ENCODE results near the gene ADAP1. TPM values are rescaled to one million over a fixed set of nuclear protein-coding genes. Genes with fewer than 3 reads are reported as not detected.

Gene ADAP1
- total and polyA plus RNA-seq, 9 donors = 0.52 to 16.4 (median 3.5) TPM

DNA sequence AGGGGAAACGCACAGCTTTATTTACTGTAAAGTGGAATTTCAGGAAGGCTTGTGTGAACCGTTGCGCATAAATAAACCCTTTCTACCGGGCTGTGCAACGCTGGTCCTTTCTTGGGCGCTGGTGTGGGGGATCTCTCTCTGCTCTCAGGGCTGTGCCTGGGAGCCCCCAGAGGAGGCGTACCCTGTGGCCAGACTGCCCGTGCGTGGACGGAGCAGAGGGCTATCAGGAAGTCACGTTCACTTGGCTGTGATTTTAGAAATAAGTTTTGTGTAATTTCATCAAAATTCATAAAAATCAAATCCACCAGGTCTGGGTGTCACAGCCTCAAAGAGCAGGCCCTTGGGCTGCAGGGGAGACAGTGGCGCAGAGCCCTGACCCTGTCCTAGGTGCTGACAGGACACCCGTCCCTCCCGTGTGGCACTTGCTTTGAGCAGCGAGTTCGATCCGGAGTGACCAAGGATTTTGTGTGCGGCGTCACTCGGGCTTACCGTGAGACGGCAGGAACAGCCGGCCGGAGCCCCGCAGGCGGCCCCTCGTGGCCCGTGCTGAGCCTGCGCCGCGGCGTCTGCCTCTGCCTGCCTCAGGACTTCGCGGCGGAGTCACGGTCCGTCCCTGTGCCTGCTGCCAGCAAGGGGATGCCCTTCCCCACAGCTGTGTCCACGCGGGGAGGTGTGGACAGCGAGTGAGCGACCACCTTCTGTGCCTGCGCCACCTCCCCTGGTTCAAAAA, 58.0 kb downstream of the ADAP1 start:
- Histone ChIP-seq H3K4me1 (ENCODE audit: insufficient read depth) (peaks cover 6% of the 10 kb centered on the region), H3K27me3 (no peaks in the 10 kb centered on the region), H3K9me3 (no peaks in the 10 kb centered on the region), H3K4me3 (no peak overlapping the region), H3K36me3 (no peaks in the 10 kb centered on the region), H3K27ac (no peak overlapping the region)
- TF ChIP-seq EP300 (IDR thresholded peaks at IDR 0.05) (no peak), POLR2A (IDR thresholded peaks at IDR 0.05) (no peak)
- TF ChIP-seq, protein P1, sequence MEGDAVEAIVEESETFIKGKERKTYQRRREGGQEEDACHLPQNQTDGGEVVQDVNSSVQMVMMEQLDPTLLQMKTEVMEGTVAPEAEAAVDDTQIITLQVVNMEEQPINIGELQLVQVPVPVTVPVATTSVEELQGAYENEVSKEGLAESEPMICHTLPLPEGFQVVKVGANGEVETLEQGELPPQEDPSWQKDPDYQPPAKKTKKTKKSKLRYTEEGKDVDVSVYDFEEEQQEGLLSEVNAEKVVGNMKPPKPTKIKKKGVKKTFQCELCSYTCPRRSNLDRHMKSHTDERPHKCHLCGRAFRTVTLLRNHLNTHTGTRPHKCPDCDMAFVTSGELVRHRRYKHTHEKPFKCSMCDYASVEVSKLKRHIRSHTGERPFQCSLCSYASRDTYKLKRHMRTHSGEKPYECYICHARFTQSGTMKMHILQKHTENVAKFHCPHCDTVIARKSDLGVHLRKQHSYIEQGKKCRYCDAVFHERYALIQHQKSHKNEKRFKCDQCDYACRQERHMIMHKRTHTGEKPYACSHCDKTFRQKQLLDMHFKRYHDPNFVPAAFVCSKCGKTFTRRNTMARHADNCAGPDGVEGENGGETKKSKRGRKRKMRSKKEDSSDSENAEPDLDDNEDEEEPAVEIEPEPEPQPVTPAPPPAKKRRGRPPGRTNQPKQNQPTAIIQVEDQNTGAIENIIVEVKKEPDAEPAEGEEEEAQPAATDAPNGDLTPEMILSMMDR (IDR thresholded peaks at IDR 0.05) = no peak
- WGBS, 3 donors = 89 to 91% (median 91%) methylated on average over 42 of the region's 42 CpGs
- no peak for DNase-seq
- intact Hi-C loops (cut with DNase I) = no loop called here

DNA sequence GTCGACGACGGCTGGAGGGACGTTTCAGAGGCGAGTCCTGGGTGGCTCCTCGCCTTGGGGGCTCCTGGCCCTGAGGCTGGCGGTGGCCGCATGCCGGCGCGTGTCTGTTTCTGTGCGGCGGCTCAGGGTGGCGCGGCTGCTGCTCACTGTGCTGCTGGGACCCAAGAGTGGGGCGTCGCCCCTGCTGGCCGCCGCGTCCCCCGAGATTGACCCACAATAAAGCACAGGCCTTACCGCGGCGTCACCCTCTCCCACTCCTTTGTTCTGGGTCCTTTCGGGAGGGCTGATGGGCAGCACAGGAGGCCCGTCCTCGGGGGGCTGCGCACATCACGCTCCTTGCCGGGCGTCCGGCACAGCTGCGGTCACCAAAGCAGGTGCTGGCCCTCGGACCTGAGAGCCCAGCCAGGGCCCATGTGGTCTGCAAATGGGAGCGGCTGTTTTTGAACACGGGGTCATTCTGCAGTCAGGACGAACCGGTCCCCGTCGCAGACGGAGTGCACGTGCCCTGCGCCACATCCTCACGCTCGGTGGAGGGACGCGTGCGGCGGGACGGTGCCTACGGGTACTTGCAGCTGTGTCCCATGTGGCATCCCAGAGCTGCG, 58.9 kb downstream of the ADAP1 start:
- no peak overlapping the region for H3K4me3 ChIP-seq
- DNase-seq = no peak
- 93 to 94% (median 94%) methylated on average over 52 of the region's 52 CpGs for WGBS, 3 donors
- no peak overlapping the region for H3K27ac ChIP-seq
- no peaks in the 10 kb centered on the region for H3K36me3 ChIP-seq
- H3K9me3 ChIP-seq = no peaks in the 10 kb centered on the region
- no peak for TF ChIP-seq EP300 (IDR thresholded peaks at IDR 0.05)
- TF ChIP-seq, protein P1 (IDR thresholded peaks at IDR 0.05) = no peak
- TF ChIP-seq POLR2A (IDR thresholded peaks at IDR 0.05) = no peak
- no peaks in the 10 kb centered on the region for H3K4me1 ChIP-seq (ENCODE audit: insufficient read depth)
- no peaks in the 10 kb centered on the region for H3K27me3 ChIP-seq
- intact Hi-C loops (cut with DNase I) = no loop called here

DNA sequence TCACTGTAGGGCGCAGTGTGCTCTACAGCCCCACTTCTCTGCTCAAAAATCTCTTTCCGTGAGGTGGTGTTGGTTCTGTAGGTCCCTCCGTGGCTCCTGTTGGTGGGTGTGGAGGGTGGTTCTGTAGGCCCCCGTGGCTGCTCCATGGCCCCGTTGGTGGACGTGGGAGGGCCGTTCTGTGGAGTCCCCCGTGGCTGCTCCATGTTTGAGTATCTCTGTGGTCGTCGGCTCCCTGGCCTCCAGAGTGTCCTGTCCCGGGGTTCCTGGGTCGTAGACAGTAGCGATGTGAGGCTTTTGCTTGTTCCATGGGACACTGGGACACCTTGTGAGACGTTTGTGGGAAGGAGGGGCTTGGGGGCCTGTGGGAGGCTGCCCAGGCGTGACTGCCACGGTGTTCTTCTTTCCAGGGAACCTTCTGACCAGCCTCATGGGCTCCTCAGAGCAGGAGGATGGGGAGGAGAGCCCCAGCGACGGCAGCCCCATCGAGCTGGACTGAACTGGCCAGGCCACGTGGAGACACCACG, 59.5 kb downstream of the ADAP1 start:
- intact Hi-C loops (cut with DNase I) = no loop called here
- Histone ChIP-seq H3K27ac (no peak overlapping the region), H3K9me3 (no peaks in the 10 kb centered on the region), H3K27me3 (no peaks in the 10 kb centered on the region), H3K36me3 (no peaks in the 10 kb centered on the region), H3K4me3 (no peak overlapping the region), H3K4me1 (ENCODE audit: insufficient read depth) (no peaks in the 10 kb centered on the region)
- DNase-seq = no peak
- TF ChIP-seq POLR2A (IDR thresholded peaks at IDR 0.05) = no peak
- TF ChIP-seq, protein P1 (IDR thresholded peaks at IDR 0.05) = no peak
- no peak for TF ChIP-seq EP300 (IDR thresholded peaks at IDR 0.05)
- 87 to 93% (median 90%) methylated on average over 21 of the region's 21 CpGs for WGBS, 3 donors

DNA sequence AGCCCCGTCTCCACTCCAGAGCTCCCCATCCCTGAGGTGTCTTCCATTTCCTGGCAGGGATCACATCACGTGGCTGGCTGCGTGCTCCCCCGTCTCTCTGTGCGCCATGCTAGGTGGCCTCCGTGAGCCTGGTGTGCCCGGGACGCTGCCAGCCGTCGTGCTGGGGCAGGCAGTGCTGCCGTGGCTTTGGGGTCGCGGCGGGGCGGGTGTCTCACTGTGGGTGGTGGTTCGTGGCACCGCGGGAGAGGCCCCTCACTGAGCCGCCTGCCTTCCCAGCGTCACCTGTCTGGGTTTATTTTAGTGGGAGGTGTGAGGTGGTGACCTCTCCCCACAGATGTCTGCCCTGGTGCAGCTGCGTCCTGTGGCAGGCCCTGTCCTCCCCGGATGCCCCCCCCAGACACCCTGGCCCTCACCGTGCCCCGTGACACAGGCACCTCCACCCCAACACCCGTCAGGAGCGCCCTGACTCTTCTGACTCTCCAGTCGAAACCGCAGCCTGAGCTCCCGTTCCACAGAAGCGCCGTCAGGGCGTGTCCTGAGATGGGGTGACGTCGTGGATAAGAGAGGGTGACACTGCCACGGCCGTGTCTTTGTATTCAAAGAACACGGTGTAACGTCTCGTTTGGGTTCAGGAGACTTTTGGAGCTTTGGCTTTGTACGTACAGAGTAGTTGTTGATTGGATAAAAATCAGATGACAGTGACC, 60.2 kb downstream of the ADAP1 start:
- intact Hi-C loops (cut with DNase I) = no loop called here
- no peaks in the 10 kb centered on the region for H3K36me3 ChIP-seq
- no peaks in the 10 kb centered on the region for H3K27me3 ChIP-seq
- TF ChIP-seq POLR2A (IDR thresholded peaks at IDR 0.05) (no peak), EP300 (IDR thresholded peaks at IDR 0.05) (no peak)
- TF ChIP-seq, protein P1 (IDR thresholded peaks at IDR 0.05) = no peak
- H3K4me3 ChIP-seq = no peak overlapping the region
- no peaks in the 10 kb centered on the region for H3K4me1 ChIP-seq (ENCODE audit: insufficient read depth)
- no peak for DNase-seq
- H3K27ac ChIP-seq = no peak overlapping the region
- WGBS, 3 donors = 92 to 95% (median 93%) methylated on average over 40 of the region's 40 CpGs
- no peaks in the 10 kb centered on the region for H3K9me3 ChIP-seq
